ENCODE measurements around the gene CD300LB.

CD300LB gene

DNA sequence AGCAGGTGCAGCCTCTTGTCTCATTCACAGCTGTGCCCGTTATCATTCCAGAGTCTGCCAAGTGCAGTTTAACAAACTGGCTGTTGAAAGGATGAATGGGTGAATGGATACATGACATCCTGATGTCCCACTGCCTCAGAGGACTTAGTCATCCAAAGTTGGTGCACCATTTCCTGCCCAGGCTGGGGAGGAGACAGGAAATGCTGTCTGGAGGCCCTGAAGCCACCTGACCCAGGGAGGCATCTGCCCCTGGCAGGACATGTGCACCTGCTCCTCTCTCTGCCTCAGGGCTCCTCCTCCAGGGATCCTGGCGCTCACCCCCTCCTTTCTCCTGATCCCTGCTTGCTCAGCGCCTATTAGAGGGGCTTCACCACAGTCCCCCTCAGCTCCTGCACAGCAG, 16.5 kb upstream of the CD300LB start:
- DNase-seq: no peak

DNA sequence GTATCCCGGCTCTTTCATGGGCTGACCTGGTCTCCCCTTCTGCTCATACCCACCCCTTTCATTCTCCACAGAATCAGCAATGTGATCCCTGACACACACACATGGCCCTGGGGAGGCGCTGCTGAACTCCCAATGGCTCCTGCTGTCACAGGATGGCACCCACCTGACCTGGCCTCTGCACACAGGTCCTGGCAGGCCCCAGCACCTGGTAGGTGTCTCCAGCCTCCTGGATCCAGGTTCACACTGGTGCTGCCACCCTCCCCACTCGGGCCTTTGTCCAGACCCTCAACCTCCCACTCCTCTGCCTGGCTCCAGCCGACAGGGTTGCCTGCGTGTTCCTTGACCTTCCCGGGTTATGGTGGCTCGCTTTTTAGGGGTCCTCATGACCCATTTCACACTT, 16.0 kb upstream of the CD300LB start:
- DNase-seq: no peak

DNA sequence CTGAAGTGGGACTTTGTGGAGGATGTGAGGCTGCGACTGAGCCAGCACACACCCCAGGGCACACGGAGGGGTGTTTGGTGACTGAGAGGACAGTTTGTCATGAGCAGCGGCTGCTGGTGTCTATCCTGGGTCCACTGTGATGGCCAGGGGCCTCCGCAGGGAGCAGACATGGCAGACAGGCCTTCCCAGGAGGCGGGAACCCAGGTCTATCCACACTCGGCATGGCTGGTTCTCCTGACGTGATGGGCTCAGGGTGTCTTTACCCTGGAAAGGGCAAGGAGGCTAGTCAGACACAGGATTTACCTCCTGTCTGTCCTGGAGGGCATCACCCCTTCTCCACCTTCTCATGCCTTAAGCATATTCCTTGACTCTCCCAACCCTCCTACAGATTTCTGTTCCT, 15.3 kb upstream of the CD300LB start:
- DNase-seq: no peak

DNA sequence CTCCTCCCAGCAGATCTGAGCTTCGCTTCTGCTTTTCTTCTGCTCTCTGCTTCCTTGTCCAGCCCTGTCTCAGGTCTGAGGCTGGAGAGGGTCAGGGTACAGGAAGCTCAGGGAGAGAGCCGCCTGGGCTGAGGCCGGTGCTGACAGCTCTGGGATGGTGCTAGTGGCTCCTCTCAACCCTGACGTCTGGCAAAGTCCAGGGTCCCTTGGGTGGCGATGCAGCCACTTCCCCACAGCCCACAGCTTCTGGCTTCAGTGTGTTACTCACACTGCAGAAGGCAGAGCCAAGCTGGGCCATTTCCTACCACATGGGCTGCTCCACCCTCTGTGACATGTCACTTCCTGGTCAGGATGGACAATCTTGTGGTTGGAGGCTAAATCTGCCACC, 14.6 kb upstream of the CD300LB start, which contains the start of gene CD300C:
TSS of gene CD300C (minus strand) at position 273 of the 388 bp plus-strand sequence. CDS start 333 bp downstream, outside the sequence.
- no peak for DNase-seq

DNA sequence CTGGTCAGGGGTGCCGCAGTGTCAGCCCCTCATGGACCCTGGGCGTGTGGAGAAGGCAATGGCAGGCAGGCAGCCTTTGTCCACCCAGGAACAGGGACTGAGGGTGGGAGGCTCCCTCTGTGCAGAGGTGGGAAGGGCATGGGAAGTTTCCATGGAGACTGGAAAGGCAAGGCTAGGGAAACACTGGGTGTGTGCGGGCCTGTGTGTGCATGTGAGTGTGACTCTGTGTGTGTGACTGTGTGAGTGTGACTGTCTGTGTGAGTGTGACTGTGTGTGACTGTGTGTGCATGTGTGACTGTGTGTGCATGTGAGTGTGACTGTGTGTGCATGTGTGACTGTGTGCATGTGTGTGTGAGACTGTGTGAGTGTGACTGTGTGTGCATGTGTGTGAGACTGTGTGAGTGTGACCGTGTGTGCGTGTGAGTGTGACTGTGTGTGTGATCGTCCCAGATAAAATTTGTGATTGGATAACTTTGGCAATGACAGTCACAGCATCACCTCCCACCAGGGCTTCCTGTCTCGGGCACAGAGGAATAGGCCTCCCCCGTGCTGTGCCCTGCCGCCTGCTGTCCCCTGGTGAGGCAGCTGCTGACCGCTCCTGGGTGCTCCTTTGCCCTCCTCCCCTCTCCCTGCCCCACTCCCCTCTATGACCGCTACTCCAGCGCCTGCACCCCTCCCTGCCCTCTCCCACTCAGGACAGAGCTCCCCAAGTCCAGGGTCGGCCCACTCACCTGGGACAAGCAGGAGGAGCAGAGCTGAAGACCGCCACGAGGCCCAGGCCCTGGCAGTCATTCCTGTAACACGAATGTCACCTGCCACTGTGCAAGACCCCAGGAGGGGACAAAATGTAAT, 13.9 kb upstream of the CD300LB start:
- DNase-seq: no peak

DNA sequence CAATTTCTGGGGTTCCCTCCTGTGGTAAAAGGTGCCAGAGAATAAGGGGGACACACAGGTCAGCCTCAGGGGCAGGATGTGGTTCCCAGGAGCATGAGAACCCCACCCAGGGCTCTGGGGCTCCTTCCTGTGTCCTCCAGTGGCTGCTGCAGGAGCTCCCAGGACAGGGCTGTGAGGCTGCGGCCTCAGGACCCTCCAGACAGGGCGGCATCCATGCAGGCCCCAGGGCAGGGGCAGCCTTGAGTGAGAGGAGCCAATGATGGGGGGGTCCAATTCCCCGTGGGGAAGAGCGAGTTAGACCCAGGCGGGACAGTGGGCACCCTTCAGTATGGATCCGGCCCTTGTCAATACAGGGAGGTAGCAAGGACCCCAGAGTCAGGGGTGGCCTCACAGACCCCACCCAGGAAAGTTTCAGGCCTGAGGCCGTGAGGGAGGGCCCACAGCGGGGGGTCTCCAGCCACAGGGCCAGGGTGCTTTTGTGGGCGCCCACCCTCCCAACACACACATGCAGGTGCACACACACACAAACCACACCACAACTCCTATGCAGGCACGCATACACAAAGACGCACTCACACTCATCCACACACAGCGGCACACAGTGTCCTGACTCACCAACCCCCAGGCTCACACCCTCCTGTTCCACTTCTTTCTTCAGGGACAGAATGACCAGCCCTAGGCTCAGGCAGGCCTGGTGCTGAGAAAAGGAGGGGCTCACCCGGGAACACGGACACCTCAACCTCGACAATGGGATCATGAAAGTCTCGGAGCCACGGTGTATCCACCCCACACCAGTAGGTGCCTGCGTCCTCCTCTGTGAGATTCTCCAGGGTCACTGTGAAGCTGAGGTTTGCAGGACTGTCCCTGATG, 12.9 kb upstream of the CD300LB start:
- DNase-seq: no peak

DNA sequence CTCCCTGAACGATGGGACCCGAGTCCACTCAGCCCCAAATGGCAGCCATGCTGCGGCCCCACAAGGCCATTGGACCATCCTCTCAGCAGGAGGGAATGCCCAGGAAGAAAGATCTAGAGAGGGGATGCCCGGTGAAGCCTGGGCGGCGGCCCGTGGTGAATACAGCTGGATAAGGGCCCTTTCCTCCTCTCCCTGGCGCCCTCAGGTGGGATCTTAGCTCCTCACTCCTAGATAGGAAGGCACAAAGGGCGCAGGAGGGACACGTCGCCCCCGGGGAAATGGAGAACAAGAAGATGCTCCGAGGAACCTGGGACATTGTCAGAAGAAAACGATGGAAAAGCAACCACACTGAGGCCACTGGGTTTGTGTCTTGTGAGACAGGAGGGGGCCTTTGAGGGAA, 12.1 kb upstream of the CD300LB start:
- no peak for DNase-seq

DNA sequence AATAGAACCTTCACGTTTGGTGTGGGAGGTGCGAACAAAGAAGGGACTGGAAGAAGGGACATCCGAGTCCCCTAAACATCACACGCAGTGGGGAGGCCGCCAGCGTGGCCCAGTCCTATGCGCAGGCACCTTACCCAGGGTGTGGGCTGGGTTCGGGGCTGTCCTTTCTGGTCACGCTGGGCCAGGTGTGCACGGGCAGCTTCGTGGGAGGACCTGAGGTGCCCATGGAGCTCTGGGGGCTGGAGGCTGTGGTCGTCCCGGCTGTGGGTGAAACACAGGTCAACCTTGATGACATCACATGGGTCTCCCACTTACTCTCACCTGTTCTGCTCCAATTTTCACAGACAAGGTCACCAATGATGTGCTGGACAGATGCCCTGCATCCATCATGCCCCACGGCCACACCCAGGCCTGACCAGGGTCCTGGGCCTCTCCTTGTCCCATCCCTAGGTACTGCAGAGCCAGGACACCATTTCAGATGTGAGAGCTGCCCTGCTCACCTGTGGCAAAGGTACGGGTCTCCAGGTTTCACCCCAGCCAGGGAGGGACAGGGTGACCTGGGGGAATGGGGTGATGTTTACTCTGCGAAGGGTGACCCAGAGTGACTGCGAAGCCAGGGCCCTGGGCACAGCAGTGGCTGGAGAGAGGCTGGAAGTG, 11.6 kb upstream of the CD300LB start:
- DNase-seq: no peak

DNA sequence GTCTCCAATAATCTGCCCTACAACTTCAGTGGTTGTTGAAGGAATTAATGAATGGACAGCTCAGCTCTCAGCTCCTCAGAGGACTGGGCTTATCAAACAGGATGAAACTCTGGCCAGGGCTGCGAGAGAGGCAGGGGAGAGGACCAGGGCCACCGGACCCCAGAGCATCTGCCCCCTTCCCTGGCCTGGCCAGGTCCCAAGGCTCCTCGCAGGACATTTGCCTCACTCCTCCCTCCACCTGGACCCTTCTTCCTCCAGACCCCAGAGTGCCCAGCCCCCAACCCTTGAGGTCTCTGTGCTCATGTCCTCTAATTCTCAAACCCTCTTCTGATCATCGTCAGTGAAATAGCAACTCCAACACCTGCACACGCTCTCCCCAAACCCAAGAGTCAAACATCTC, 10.9 kb upstream of the CD300LB start:
- DNase-seq: no peak

DNA sequence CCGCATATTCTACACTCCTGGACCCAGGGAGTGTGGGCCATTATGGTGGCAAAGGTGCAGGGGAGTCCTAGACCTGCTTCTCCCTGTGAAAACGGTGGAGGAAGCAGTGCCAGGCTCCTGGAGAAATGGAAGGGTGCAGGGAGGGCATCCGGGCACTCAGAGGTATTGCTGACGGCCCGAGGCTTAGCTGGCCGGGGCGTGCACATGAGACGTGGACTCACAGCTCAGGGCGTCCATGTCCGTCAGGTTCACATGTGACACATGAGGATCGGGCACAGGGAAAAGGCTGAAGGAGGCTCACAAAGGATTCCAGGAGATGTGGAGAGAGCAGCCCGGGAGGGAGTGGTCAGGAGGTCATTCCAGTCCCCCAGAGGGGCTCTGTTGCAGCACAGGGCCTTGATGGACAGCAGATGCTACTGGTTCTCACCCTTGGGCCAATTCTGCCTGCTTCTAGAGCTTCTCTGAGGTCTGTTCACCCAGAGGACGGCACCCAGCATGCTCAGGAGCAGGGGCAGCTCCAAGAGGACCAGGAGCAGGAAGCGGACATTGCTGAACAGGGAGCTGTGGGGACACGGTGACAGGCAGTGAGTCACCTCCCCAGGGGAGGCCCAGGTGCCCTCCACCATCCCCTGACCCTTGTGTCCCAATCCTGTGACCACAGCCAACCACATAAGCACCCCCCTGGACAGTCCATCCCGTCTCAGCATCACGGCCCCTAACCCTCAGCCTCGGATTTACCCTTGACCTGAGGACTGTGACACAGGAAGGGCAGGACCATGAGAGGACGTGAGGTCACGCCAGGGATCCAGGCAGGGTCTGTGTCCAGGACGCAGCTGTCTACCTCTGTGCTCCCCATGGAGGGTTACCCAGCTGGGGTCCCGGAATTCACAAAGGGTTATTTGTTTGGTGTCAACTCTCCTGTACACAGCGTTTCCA, 10.2 kb upstream of the CD300LB start:
- DNase-seq: no peak

DNA sequence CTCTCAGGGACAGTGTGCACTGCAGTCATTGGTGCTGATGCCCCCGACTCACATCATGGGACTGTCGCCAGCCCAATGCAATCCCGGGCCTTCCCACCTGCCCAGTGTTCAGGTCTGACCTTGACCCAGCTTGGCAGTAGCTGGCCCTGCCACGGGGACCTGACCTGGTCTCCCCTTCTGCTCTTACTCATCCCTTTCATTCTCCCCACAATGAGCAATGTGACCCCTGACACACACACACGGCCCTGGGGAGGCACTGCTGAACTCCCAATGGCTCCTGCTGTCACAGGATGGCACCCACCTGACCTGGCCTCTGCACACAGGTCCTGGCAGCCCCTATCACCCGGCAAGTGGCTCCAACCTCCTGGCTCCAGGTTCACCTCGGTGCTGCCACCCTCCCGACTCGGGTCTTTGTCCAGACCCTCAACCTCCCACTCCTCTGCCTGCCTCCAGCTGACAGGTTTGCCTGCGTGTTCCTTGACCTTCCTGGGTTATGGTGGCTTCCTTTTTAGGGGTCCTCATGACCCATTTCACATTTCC, 8.1 kb upstream of the CD300LB start:
- no peak for DNase-seq

DNA sequence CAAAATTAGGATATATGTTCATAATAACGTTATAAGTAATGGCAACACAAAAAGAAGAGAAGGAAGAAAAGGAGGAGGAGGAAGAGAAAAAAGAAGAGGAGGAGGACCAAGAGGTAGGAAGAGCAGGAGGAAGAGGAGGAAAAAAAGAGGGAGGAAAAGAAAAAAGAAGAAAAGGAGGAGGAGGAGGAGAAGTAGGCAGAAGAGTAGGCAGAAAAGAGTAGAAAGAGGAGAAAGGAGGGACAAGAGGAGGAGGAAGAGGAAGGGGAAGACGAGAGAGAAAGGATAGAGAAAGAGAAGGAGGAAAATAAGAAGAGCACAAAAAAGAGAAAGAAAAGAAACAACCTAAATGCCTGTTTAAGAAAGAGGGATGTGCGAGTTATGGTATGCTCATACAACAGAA, 5.6 kb upstream of the CD300LB start:
- DNase-seq: no peak

DNA sequence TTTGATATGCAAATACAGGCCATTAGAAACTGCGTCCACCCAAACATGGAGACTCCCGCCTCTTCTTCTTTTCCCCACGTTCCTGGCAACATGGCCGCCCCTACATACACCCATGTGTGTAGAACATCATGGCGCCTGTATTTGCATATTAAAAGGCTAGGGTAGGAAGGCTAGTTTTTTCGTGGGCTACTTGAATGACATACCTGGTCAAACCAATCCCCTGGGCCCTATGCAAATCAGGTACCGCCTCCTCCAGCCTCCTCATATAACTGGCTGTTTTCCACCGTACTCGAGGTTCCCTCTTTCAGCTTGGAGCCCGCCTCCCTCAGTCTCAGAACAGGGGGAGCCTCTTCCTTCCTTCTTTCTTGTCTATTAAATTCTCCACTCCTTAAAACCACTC, 840 bp upstream of the CD300LB start:
- DNase-seq: no peak

DNA sequence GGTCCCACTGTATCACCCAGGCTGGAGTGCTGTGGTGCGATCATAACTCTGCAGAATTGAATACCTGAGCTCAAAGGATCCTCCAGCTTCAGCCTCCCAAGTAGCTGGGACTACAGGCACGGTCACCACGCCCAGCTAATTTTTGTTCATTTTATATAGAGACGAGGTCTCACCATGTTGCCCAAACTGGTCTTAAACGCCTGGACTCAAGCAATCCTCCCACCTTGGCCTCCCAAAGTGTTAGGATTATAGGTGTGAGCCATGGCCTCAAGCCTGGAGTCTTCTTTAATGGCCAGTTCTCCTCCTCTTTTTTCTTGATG, 484 bp downstream of the CD300LB start:
- no peak for DNase-seq

DNA sequence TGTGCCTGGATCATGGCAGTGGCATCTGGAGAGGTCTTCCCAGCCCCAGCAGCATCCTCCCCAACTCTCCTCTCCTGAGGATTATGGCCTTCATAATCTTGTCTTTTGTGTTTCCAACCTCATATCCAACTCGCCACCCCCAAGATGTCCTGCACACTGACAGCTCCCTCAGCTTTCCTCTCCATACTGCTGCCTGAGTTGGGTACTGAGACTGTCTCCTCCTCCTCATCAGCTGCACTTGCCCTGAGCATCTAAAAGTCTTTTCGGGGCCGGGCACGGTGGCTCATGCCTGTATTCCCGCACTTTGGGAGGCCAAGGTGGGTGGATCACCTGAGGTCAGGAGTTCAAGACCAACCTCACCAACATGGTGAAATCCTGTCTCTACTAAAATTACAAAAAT, 2.0 kb downstream of the CD300LB start:
- no peak for DNase-seq

DNA sequence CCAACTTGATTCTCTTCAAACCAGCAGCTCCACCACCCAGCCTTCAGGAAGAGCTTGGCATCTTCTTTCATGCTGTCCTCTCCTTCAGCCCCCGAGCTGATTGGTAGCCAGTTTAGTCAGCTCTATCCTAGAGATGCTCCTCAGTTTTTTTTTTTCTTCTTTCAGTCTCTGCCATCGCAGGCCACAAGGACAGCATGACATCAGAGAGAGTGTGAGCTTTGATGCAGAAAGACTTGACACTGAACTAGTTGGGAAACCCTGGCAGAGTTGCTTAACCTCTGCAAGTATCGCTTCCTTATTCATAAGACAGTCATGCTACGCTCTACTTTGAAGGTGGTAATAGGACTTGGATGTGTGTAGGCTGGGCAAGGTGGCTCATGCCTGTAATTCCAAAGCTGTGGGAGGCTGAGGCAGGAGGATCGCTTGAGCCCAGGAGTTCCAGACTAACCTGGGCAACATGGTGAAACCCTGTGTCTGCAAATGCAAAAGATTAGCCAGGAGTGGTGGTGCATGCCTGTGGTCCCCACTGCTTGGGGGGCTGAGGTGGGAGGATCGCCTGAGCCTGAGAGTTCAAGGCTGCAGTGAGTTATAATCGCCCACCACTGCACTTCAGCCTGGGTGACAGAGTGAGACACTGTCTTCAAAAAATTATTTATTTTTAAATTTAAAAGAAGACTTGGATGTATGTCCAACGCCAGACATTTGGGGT, 2.6 kb downstream of the CD300LB start:
- no peak for DNase-seq

DNA sequence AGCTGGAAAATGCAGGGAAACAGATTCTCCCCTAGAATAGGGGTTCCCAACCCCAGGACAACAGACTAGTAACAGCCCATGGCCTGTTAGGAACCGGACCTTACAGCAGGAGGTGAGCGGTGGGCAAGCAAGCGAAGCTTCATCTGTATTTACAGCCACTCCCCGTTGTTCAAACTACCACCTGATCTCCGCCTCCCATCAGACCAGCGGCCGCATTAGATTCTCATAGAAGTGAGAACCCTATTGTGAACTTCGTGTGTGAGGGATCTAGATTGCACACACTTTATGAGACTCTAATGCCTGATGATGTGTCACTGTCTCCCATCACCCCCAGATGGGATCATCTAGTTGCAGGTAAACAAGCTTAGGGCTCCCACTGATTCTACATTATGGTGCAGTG, 3.5 kb downstream of the CD300LB start:
- no peak for DNase-seq

DNA sequence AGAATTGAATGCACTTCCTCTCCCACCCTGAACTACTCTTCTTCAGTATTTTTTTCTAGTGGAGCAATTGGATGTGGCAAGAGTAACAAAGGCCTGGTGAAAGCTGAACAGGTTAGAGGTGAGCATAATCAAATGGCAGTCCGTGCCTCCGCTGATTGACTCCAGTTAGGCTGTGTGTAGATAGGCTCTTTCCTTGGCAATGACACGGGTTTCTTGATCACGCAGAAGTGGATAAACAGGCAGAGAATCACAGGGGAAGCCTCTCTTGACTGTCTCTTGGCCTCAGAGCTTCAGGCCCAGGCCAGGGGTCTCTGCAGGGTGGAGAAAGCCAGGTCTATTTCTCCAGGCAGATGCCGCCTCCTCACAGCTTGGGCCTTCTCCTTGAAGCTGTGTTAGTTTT, 4.2 kb downstream of the CD300LB start:
- no peak for DNase-seq

DNA sequence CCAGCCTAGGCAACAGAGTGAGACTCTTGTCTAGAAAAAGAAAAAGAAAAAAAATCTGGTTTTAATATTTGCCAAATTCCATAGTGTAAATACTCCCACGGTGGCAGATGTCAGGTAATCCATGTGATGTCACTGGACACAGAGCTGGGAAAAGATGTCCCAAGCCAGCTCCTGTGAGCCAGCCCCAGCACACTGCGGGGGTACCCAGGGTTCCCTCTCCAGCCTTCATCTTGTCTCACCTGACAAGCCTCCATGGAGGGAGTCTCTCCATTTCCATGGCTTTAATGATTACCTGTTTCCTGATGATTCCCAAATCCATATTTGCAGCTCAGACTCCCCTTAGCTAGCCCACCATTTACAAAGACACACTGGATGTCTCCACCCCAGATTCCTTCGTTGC, 4.6 kb downstream of the CD300LB start:
- DNase-seq: no peak

DNA sequence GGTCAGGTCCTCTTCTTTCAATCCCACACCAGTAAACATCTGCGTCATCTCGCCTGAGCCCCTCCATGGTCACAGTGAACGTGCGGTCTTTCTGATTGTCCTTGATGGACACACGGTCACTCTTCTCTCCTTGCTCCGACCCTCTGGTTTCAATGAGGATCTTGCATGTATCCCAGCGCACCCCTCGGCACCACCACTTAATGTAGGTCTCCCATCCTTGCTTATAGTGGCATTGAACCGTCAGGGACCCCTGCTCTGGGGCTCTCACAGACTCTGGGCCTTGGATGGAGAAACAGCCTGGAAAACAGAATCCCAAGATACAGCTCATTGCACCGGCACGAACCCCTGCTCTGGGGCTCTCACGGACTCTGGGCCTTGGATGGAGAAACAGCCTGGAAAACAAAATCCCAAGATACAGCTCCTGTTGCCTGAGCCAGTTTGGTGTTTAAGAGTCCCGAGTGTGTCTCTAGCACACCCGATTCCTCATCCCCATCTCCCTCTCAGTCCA, 5.4 kb downstream of the CD300LB start:
- no peak for DNase-seq

DNA sequence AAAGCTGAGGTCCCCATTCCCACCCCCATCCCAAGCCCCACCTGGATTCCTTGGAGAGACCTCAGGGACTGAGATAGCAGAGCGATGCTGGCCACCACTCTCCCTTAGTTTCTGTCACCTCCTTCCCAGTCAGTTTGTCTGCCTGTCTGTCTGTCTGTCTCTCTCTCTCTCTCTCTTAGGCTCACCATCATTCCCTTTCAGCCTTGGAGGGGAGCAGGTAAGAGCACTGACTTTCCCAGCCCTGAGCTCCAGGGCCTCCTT, 5.9 kb downstream of the CD300LB start:
- DNase-seq: no peak

All from central memory CD4-positive, alpha-beta T cell (primary cell).